Mucosa of descending colon (tissue), 3 donors: ENCODE data around the gene POSTN. TPM values are rescaled to one million over a fixed set of nuclear protein-coding genes. Genes with fewer than 3 reads are reported as not detected.

Experiments used
- ATAC-seq: fragments of 200-7000 bp; cut with Tn5 transposase; one replicate; pipeline ENCODE4 v1.9.1; 2020; ENCODE audit warnings: mild to moderate bottlenecking, moderate library complexity
- DNase-seq, 3 donors: peaks; one replicate each; pipeline ENCODE4 v3.0.0-alpha.2; 2020
- H3K36me3 ChIP-seq: fragments of 200-600 bp; one replicate; pipeline ENCODE4 v1.8.0; 2021; ENCODE audit warnings: low read depth, mild to moderate bottlenecking
- H3K4me1 ChIP-seq: fragments of 200-600 bp; one replicate; pipeline ENCODE4 v1.8.0; 2021; ENCODE audit warnings: low read depth, mild to moderate bottlenecking
- H3K4me3 ChIP-seq: fragments of 200-600 bp; one replicate; pipeline ENCODE4 v1.8.0; 2021; ENCODE audit warnings: mild to moderate bottlenecking
- H3K9me3 ChIP-seq: fragments of 200-600 bp; one replicate; pipeline ENCODE4 v1.8.0; 2021; ENCODE audit warnings: mild to moderate bottlenecking
- intact Hi-C, 2 donors: fragments of 100-400 bp; cut with DNase I in 1 of 2; cut with micrococcal nuclease in 1 of 2; formaldehyde crosslinking; loops; one replicate each; pipeline versions ENCODE4 v1.11.0 to v1.11.1; 2022; cut with DNase I, micrococcal nuclease
- total RNA-seq, 3 donors: library from RNA; stranded (reverse); fragmentation: NEBNext Ultra II Directional in 2 of 3; extraction: Animal tissue kit (Norgen Biotek cat#: 25700) in 2 of 3; gene quantifications; one replicate each; pipeline versions ENCODE4 v1.2.1 to v1.2.4, GENCODE V29; 2021 to 2023
- TF ChIP-seq, protein P1 (sequence below): fragments of 200-600 bp; IDR thresholded peaks from one replicate; pipeline ENCODE4 v1.8.0; 2022; ENCODE audit warnings: antibody characterized with exemption, mild to moderate bottlenecking
- donor health status: DM: no; HTN: no; CAD: no; lungs with moderate emphysema.
- donor health status: DM: no; HTN: no; CAD: no.
- donor health status: DM: no; HTN: yes; CAD: no.

The POSTN gene
- total RNA-seq, 3 donors from 2014 or later = 19.3 to 75.3 (median 37.2) TPM

DNA sequence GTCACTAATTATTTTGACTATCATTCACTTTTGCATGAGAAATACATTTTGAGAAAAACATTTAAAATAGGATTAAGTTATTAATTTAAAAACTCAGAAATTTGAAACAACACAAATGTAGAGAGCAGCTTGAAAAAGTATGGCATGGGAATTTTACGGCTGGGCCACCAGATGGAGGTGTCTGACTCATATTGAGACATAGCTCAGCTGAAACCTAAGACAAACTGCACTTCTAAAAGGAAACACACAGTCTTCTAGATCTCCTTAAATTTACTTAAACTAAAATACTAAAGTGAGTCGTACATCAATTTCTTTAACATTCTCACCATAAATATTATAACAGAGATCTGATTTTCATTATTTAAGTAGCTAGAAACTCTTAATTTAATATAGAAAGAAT lies 41.9 kb upstream of the POSTN start:
- TF ChIP-seq, protein P1, sequence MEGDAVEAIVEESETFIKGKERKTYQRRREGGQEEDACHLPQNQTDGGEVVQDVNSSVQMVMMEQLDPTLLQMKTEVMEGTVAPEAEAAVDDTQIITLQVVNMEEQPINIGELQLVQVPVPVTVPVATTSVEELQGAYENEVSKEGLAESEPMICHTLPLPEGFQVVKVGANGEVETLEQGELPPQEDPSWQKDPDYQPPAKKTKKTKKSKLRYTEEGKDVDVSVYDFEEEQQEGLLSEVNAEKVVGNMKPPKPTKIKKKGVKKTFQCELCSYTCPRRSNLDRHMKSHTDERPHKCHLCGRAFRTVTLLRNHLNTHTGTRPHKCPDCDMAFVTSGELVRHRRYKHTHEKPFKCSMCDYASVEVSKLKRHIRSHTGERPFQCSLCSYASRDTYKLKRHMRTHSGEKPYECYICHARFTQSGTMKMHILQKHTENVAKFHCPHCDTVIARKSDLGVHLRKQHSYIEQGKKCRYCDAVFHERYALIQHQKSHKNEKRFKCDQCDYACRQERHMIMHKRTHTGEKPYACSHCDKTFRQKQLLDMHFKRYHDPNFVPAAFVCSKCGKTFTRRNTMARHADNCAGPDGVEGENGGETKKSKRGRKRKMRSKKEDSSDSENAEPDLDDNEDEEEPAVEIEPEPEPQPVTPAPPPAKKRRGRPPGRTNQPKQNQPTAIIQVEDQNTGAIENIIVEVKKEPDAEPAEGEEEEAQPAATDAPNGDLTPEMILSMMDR = no peak
- Histone ChIP-seq H3K9me3 (no peaks in the 10 kb centered on the region), H3K36me3 (no peaks in the 10 kb centered on the region), H3K4me1 (no peaks in the 10 kb centered on the region), H3K4me3 (no peak overlapping the region)
- no peak for DNase-seq
- intact Hi-C loops = no loop called here
- ATAC-seq = no peak

GRCh38 chr13:37636701-37637100 lies 38.1 kb upstream of the POSTN start:
- Histone ChIP-seq H3K4me1 (no peaks in the 10 kb centered on the region), H3K9me3 (no peaks in the 10 kb centered on the region), H3K4me3 (no peak overlapping the region), H3K36me3 (no peaks in the 10 kb centered on the region)
- DNase-seq (no peak), ATAC-seq (no peak)
- intact Hi-C loops = no loop called here
- TF ChIP-seq, protein P1 = no peak

GRCh38 chr13:37632294-37632693 lies 33.7 kb upstream of the POSTN start:
- Histone ChIP-seq H3K4me3 (no peak overlapping the region), H3K4me1 (no peaks in the 10 kb centered on the region), H3K9me3 (no peaks in the 10 kb centered on the region), H3K36me3 (no peaks in the 10 kb centered on the region)
- TF ChIP-seq, protein P1 = no peak
- ATAC-seq (no peak), DNase-seq (no peak)
- intact Hi-C loops = no loop called here

- Histone ChIP-seq H3K4me3 (no peak overlapping the region), H3K4me1 (no peaks in the 10 kb centered on the region), H3K36me3 (no peaks in the 10 kb centered on the region), H3K9me3 (no peaks in the 10 kb centered on the region)
- TF ChIP-seq, protein P1 = no peak
- DNase-seq (no peak), ATAC-seq (no peak)
- intact Hi-C loops = no loop called here
These were observed 28.9 kb upstream of the POSTN start for GRCh38 chr13:37627428-37627827.

DNA sequence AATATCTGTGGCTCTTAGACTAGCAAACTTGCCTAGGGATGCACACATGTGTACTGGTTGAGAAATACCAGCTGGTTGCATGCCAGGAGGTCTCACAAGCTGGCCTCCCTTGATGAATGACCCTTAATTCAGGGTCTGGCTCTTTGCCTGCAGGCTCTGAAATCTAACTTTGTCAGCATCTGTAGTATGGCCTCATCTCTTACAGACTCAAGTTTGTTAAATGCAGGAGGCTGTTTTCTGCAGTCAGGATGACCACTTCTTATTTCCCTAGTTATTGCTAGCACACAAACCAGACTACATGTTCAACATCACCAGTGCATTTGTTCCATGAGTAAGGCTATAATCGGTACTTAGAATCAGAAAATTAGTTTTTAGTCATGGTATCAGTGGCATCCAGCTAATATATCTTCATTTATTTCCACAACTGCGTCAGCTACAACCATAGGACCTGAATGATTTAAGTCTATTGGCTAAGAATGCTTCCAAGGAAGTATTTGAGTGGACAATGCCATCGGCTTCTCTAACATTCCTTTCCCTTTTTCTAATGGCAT lies 23.3 kb upstream of the POSTN start:
- DNase-seq = no peak
- H3K4me3 ChIP-seq = no peak overlapping the region
- H3K4me1 ChIP-seq = no peaks in the 10 kb centered on the region
- TF ChIP-seq, protein P1 = no peak
- intact Hi-C loops = no loop called here
- H3K9me3 ChIP-seq = no peaks in the 10 kb centered on the region
- ATAC-seq = no peak
- H3K36me3 ChIP-seq = no peaks in the 10 kb centered on the region

GRCh38 chr13:37618554-37618953 lies 20.0 kb upstream of the POSTN start:
- ATAC-seq (no peak), DNase-seq (no peak)
- intact Hi-C loops = no loop called here
- TF ChIP-seq, protein P1 = no peak
- Histone ChIP-seq H3K4me3 (no peak overlapping the region), H3K9me3 (no peaks in the 10 kb centered on the region), H3K36me3 (no peaks in the 10 kb centered on the region), H3K4me1 (no peaks in the 10 kb centered on the region)
